ENCODE data around the gene PPOX.

The PPOX gene

DNA sequence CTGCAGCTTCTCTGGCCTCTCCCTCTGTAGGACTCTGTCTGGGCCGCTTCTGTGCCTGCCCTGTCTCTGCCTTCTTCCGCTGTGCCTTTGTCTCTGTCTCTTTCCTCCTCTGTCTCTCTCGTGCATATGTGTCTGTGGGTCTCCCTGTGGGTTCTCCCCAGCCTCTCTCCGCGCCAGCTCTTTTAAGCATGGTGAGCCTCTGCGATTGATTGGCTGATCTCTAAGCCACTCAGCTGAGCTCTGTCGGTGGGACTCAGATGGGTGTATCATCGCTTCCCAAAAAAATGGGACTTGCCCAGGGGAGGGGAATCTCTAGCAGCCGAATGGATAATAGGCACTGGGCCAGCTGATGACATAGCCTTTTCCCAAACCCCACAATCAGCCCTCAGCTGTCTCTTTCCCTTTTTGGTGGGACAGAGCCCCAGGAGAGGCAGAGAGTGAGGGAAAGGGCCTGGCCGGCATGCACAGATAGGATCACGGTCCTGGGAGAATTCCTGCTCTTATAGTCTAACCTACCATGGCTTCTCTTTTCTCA lies 32.7 kb downstream of the PPOX start, which contains the start of gene ADAMTS4:
ADAMTS4 (minus strand) TSS at position 158 of the 535 bp plus-strand sequence. CDS start 427 bp downstream, outside the sequence.
- no peak for DNase-seq

DNA sequence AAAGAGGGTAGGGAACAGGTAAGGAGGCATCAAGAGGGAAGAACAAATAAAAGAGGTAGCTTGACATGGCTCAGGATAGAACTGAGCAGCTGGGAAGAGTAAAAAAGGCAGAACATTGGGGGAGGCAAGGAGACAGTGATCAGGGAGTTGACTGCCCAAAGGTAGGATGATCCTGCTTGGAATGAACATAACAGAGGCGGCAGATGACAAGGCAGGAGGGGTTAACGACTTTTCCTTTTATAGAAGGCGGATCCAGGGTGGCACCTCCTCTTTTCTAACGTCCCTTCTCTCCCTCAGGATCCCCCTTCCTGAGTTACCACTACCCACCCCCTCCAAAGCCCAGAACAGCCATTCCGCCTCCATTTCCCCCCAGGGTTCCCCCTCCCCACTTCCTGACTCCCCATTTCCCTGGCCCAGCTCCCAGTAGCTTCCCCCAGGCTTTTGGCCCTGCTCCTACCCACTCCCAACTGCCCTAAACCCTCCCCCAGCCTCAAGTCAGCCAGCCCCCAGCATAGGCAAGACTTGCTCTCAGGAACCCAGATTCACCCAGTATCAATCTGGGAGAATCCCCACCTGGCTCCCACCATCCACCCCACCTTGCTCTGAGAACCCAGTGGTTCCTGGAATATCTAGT lies 33.4 kb downstream of the PPOX start:
- no peak for DNase-seq

DNA sequence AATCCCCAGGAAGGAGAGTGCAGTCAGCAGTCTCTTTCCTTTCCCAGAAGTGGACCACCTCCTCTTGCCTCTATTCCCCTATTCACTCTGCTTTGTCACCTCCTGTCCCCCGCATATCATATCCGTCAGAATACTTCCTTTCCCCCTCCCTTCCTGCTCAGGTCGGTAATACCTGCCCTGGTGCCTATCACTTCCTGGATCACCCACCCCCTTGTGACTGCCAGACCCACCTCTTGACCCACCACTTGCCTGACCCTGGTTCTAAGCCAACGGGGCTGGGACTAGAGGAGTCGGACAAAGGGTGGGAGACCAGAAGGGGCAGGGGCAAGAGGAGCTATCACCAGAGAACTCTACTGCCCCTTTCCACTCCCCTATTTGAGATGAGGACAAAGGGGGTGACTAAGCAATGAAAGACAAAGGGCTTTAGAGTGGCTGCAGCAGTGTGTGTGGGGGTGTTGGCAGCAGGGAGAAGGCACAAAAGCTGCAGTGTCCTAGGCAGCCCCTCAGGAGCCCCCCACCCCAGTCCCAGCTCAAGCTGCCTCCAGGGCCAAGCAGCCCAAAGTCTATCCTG lies 34.3 kb downstream of the PPOX start:
- no peak for DNase-seq

DNA sequence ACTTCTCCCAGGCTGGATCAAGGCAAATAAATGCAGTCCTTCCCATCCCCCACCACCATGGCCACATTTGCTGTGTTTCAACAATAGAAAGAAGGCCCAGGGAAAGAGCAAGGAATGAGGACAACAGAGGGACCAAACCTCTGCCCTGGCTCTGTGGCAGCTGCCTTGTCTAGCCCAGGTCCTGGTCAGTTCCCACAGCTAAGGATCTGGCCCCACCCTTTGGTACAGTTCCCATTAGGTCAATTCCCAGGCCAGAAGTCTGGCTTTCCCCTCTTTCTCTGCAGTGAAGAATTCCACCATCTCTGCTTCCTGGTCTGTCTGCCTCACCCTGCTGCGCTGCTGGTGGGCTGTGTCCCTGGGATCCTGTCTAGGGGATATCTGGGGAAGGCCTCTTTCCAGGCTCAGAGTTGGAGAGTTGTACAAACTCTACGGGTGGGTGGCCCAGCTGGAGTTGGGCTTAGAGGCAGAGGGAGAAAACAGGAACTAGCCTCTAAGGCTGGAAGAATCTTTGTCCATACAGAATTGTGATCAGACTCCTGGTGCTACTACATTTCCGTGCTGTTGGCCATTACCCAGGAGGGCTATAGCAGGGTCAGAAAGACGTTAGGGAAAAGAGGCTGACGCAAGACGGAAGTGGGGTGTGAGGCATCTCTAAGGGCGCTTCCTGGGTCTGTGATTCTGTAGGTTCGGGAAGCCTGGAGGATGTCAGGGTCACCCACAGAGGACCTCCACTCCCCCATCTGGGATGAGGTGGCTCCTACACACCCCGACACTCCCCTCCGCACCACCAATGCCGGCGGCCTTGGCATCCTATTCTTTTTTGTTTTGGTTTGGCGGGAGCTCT lies 35.0 kb downstream of the PPOX start:
- DNase-seq = no peak

DNA sequence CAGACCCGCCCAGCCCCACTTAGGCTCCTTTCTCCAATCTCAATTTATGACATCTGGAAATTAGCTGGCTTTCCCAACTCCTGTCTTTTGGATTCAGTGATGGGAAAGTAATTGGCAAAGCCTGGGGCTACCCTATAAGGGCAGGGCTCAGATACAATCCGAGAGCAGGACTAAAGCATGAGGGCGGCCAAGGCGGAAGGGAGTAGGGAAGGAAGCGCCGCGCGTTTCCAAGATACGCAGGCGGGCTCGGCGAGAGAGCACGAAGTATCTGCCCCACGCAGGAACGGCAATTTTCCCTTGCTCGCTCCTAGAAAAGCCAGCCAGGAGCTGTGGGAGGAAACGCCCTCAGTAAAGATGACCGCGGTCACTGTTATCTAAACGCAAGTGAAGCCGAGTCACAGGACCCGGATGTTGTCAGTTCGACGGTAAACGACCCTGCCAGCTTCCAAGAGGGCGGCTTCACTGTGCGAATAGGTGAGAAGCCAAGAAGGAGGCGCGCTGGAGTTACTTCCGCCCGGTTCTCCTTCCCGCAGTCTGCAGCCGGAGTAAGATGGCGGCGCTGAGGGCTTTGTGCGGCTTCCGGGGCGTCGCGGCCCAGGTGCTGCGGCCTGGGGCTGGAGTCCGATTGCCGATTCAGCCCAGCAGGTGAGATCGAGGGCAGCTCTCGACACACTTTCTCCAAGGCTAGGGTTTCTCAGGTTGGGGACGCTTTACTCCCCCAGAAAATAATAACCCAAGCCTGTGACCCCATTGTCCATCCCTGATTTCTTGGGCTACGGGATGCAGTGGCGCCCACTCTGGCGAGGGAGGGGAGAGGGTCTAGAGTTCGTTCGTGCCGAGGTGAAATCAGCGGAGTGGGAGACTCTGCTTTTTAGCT lies 35.8 kb downstream of the PPOX start, which contains the start of gene NDUFS2:
NDUFS2 (plus strand) TSS at position 532 of the 877 bp plus-strand sequence; CDS start at position 551, 19 bp downstream.
- DNase-seq = peak; percentile 98

DNA sequence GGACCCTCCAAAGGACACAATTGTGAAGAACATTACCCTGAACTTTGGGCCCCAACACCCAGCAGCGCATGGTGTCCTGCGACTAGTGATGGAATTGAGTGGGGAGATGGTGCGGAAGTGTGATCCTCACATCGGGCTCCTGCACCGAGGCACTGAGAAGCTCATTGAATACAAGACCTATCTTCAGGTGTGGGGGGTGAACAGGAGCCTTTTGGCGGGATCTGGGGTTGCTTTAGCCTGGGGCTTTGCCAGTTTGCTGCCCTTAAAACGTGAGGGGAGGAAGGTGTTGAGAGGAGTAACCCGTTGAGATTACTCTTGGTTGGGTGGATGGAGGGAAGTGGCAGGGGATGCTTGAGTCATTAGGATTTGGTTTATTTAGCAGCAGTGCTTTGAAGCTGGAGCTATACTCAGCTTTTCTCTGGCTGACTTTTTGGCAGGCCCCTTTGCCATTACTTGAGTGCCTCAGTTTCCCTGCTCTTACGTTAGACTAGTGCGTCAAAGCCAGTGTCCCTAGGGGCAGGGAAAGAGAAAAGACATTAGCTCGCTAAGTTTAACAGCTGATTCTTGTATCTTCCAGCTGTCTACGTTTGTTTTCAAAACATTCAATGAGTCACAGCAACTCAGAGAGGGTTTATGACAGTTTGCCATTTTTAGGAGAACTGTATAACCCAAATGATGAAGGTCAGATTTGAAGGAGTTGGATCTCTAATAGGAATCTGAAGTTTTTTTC lies 40.4 kb downstream of the PPOX start:
- DNase-seq = no peak

DNA sequence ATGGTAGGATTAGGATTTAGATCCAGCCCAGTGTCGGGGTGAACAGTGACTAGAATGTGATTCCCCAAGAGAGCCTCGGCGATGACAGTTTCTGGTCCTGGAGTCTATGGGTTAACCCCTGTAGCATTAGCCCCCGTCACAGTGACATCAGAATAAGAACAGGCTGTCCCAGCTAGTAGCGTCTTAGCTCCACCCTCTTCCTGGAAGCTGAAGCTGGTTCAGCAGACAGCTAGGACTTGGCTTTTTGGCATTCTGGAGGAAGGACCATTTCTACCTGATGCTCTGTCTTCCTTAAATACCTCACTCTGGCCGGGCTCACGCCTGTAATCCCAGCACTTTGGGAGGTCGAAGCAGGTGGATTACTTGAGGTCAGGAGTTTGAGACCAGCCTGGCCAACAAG lies 40.9 kb downstream of the PPOX start:
- no peak for DNase-seq

DNA sequence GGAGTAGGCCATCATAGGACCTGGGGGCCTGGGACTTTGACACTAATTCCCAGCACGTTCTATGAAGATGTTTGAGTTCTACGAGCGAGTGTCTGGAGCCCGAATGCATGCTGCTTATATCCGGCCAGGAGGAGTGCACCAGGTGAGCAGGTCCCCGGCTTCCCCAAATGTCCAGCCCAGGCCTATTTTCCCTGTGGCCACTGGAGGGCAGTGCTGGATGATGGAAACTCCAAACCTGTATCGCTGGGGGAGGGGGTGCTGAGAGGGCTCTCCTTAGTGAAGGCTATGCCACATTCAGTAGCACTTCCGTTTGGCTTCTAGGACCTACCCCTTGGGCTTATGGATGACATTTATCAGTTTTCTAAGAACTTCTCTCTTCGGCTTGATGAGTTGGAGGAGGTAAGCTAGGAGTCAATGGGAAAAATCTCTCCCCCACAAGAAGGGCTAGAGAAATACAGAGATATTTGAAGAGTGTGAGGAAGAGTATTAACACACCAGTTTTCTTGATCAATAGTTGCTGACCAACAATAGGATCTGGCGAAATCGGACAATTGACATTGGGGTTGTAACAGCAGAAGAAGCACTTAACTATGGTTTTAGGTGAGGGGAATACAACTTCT lies 43.7 kb downstream of the PPOX start:
- peak; percentile 88 for DNase-seq

DNA sequence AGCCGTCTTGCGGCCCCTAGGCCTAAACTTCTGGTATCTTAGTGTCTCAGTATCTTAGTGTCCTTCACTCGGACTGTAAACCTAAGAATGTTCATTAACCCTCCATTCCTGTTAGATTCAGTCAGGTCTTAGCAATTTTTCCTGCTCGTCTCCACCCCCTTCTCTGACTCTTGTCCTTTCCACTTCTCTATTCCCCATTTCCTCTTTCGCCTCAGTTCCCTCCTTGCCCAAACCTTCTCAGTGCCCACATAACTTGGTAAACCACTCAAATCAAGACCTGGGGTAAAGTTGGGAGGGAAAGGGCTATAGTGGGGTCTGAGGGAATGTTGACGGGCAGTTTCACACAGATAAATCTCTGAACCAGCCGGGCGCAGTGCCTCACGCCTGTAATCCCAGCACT lies 48.1 kb downstream of the PPOX start:
- no peak for DNase-seq

DNA sequence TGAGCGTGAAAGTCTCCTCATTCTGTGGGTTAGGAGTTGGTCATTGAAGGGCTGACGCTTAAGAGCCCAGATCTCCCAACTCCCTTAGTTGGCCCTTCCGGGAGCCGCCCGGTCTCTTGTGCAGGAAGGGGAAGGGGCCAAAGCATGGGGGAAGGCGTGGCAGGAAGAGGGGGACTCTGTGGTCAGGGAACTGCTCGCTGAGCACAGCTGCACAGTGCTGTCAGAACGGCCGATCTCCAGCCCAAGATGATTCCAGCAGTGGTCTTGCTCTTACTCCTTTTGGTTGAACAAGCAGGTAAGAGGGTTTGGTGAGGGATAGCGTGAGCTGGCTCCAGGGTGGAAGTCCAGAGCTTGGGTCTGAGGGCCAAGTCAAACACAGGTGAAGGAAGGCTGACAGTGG lies 48.9 kb downstream of the PPOX start, which contains the start of gene FCER1G:
FCER1G (plus strand) TSS at position 220 of the 400 bp plus-strand sequence; CDS start at position 247, 27 bp downstream.
- no peak for DNase-seq

DNA sequence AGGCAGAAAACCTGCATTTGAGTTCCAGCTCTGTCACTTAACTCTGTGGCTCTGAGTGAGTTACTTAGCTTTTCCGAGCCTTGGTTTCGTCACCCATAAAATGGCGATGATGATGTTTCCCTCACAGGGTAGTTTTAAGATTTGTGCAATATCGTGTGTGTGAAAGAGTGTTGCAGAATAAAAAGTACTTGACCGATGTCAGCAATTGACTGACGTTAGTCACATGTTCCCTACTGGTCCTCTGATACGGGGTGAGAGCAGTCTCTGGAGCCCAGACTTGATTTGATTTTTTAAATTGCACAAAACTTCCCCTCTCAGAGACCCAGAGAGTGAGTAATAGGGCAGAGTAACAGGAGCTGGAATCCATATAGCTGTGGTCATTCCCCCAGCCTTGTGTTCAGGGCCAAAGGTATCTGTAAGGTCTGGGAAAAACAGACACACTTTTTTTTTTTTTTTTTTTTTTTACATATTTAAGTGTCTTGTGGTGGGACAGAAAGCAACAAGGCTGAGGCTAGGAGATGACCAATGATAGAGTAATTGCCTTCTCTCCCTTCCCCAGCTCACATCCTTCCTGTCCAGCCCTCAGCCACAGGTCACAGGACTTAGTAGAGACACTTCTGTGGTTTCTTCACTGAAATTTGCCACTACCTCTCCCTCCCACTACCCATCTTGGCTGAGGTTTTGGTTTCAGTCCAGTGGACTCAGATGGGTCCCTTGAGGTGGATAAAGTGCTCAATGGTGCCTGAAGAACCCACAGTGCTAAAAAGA lies 50.9 kb downstream of the PPOX start:
- DNase-seq = no peak

DNA sequence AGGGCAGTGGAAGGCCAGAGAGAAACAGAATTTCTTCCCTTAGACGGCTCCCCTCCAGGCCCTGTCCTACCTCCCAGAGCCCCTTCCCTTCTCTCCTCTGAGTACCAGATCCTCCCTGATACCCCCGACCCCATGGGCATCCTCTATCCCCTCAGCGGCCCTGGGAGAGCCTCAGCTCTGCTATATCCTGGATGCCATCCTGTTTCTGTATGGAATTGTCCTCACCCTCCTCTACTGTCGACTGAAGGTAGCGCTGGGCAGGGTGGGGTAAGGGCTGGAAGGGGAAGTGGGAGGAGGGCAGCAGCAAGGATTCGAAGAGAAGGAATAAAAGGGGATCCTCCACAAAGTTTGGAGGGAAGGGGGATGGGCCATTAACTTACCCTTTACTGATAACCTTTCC lies 51.6 kb downstream of the PPOX start:
- DNase-seq = no peak

DNA sequence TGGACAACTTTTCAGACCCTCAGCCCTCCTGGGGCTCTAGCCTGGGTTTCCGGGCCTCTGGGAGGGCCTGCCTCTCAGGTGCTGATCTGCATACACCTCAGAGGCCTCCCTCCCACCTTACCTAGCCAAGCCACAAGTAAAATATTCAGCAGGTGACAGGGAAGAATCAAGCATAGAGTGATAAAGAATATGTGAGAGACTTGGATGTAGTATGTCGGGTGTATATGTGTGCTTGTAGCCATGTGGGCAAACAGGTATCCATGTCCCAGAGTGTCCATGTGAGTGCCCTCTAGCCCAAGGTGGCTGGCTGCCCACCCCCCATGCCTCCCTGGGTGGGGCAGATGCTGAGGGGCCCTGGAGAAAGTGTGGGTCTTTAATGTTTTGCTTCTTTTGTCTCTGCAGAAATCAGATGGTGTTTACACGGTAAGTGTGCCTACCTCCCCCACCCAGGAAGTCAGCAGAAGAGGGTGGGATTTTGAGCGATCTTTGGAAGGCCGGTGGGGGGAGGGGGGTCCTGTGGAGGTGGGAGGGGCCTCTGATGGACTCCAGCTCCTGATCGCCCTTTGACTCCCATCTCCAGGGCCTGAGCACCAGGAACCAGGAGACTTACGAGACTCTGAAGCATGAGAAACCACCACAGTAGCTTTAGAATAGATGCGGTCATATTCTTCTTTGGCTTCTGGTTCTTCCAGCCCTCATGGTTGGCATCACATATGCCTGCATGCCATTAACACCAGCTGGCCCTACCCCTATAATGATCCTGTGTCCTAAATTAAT lies 52.3 kb downstream of the PPOX start:
- no peak for DNase-seq

DNA sequence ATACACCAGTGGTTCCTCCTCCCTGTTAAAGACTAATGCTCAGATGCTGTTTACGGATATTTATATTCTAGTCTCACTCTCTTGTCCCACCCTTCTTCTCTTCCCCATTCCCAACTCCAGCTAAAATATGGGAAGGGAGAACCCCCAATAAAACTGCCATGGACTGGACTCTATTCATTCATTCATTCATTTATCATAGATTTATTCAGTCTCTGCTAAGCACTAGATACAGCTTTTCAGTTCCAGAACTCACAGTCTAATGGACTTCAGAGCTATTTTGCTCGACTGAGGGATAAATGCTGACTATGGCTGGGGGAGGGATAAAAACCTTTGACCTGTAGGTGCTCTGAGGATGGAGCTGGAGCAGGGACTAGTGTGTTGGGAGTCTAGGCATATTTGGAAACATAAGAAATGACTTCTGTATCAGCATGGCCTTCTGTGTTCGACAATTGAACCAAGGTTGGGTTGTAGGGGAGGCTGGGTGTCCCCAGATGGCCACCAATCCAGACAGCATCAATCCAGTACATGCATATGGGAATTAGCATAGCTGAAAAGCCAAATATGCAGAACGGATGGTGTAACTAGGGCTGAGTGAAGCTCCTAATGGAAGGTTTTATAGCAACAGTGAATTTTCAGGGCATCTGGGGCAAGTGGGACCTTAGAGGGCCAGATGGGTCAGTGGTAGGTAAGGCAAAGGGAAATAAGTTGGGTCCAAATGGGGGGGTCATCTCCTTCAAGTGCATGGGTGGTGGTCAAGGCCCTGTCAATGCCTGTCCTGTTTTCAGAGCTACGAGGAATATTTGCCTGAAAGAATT lies 53.1 kb downstream of the PPOX start:
- DNase-seq = no peak

DNA sequence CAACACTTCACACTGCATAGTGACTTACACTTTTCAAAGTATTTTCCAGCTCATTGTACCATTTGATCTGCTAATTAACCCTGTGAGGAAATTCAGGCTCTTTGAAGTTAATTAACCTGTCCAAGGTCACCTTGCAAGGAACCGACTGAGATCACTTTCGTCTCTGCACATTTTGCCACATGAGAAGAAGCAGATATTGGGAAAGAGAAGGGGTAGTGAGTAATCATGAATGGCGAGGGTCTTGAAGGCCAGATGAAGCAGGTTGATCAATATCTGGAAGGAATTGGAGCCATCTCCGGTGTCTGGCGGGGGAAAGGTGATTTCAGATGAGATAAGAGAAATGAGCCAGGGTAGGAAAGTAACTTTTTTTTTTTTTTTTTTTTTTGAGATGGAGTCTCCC lies 53.8 kb downstream of the PPOX start:
- DNase-seq = no peak
